HL-60 (cell line): ENCODE data around the gene PAX5.

Source experiments
- DNase-seq, 2 experiments: peaks; one replicate each; pipeline ENCODE4 v3.0.0-alpha.2; 2010 to 2020; ENCODE audit warnings: low read depth in 1 of 2, low spot score in 1 of 2
- H3K27ac ChIP-seq: fragments of 250-450 bp; sonication (Bioruptor Pico); replicated peaks from 2 replicates; pipeline ENCODE4 v1.5.1; 2020; ENCODE audit warnings: mild to moderate bottlenecking, moderate library complexity
- H3K27me3 ChIP-seq: fragments of 250-450 bp; sonication (Bioruptor Pico); 2 replicates; pipeline ENCODE4 v1.5.1; 2021; ENCODE audit warnings: mild to moderate bottlenecking, moderate library complexity; ENCODE audit not compliant: insufficient read depth, poor library complexity, severe bottlenecking
- H3K4me3 ChIP-seq: replicated peaks from 2 replicates; pipeline ENCODE4 v1.5.1; 2011; ENCODE audit warnings: mild to moderate bottlenecking, control low read depth, low read length; ENCODE audit not compliant: insufficient read depth
- GABPA ChIP-seq: IDR thresholded peaks from 2 replicates; pipeline ENCODE4 v1.6.1; 2012; ENCODE audit warnings: low read depth
- POLR2AphosphoS5 ChIP-seq: IDR thresholded peaks from 2 replicates; pipeline ENCODE4 v1.6.1; 2012; ENCODE audit warnings: low read depth
- SPI1 ChIP-seq: IDR thresholded peaks from 2 replicates; pipeline ENCODE4 v1.6.1; 2012; ENCODE audit warnings: low read depth, mild to moderate bottlenecking, borderline replicate concordance
- TF ChIP-seq, protein P1 (sequence below): IDR thresholded peaks from one replicate; pipeline ENCODE4 v1.5.1; 2011; ENCODE audit warnings: low read length, control low read depth, inconsistent platforms; ENCODE audit not compliant: insufficient read depth
- TF ChIP-seq, protein P2 (sequence below): IDR thresholded peaks from 2 replicates; pipeline ENCODE4 v1.6.1; 2012; ENCODE audit warnings: low read depth; ENCODE audit not compliant: insufficient replicate concordance

The PAX5 gene

DNA sequence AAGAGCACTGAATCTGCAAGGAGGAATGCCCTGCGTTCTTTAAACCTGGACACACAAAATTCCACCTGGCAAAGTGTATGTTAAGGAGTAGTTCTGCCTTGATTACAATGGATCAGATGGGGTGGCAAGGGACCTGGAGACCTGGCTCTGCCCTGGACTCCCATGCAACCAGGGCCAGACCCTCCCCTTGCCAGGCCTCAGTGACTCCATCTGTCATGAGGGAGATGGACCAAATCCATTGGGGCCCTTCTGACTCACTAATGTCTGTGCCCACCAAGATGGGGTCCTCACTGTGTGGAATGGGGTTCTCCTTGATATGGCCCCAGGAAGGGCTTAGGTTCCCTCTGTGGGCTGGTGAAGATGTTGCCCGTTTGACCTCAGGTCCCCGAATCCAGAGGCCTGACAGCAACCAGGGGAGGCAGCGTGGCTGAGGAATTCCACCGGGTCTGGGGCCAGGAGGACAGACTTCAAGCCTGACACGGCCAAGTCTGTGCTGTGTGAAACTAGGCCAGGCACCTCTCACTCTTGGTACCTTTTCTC, 100.3 kb downstream of the PAX5 start:
- Histone ChIP-seq H3K4me3 (no peak overlapping the region), H3K27me3 (peaks cover 13% of the 10 kb centered on the region), H3K27ac (no peak overlapping the region)
- no peak for DNase-seq
- TF ChIP-seq, protein P1, sequence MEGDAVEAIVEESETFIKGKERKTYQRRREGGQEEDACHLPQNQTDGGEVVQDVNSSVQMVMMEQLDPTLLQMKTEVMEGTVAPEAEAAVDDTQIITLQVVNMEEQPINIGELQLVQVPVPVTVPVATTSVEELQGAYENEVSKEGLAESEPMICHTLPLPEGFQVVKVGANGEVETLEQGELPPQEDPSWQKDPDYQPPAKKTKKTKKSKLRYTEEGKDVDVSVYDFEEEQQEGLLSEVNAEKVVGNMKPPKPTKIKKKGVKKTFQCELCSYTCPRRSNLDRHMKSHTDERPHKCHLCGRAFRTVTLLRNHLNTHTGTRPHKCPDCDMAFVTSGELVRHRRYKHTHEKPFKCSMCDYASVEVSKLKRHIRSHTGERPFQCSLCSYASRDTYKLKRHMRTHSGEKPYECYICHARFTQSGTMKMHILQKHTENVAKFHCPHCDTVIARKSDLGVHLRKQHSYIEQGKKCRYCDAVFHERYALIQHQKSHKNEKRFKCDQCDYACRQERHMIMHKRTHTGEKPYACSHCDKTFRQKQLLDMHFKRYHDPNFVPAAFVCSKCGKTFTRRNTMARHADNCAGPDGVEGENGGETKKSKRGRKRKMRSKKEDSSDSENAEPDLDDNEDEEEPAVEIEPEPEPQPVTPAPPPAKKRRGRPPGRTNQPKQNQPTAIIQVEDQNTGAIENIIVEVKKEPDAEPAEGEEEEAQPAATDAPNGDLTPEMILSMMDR: no peak
- no peak for TF ChIP-seq GABPA

DNA sequence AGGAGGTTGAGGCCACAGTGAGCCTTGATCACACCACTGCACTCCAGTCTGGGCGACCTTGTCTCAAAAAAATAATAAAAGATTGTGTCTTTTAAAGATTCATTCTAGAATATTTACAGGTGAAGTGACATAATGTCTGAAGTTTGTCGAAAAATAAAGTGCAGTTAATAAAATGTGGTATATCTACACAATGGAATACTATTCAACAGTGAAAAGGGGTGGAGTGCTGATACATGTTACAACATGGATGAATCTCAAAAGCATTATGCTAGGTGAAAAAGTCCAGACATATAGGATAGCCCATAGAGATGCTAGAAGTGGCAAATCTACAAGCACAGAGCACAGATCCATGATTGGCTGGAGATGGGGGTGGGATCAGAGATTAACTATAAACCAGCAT, 101.9 kb downstream of the PAX5 start:
- DNase-seq: no peak
- H3K27ac ChIP-seq: no peak overlapping the region
- TF ChIP-seq, protein P2, sequence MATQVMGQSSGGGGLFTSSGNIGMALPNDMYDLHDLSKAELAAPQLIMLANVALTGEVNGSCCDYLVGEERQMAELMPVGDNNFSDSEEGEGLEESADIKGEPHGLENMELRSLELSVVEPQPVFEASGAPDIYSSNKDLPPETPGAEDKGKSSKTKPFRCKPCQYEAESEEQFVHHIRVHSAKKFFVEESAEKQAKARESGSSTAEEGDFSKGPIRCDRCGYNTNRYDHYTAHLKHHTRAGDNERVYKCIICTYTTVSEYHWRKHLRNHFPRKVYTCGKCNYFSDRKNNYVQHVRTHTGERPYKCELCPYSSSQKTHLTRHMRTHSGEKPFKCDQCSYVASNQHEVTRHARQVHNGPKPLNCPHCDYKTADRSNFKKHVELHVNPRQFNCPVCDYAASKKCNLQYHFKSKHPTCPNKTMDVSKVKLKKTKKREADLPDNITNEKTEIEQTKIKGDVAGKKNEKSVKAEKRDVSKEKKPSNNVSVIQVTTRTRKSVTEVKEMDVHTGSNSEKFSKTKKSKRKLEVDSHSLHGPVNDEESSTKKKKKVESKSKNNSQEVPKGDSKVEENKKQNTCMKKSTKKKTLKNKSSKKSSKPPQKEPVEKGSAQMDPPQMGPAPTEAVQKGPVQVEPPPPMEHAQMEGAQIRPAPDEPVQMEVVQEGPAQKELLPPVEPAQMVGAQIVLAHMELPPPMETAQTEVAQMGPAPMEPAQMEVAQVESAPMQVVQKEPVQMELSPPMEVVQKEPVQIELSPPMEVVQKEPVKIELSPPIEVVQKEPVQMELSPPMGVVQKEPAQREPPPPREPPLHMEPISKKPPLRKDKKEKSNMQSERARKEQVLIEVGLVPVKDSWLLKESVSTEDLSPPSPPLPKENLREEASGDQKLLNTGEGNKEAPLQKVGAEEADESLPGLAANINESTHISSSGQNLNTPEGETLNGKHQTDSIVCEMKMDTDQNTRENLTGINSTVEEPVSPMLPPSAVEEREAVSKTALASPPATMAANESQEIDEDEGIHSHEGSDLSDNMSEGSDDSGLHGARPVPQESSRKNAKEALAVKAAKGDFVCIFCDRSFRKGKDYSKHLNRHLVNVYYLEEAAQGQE: no peak
- TF ChIP-seq, protein P1: no peak
- no peak for TF ChIP-seq POLR2AphosphoS5
- TF ChIP-seq GABPA: no peak
- TF ChIP-seq SPI1: no peak
- H3K4me3 ChIP-seq: no peak overlapping the region
- no peaks in the 10 kb centered on the region for H3K27me3 ChIP-seq

DNA sequence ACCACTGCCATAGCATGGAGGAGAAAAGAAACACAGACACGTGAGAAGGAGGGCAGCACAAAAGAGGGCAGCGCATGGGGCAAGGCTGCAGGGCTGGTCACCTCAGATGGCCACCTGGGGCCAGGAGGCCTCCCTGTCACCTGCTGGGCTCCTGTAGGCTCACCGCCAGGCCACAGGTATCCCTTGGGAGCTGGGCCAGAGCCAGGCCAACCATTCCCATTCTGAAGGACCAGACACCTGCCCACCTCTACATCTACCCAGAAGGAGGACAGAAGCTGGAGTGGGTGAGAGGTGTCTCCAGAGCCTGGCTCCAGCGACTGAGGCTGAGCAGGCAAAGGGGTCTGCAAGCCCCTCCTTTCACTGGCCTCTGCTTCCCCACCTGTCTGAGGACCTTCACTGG, 103.1 kb downstream of the PAX5 start:
- Histone ChIP-seq H3K27me3 (no peaks in the 10 kb centered on the region), H3K4me3 (no peak overlapping the region), H3K27ac (no peak overlapping the region)
- no peak for TF ChIP-seq SPI1
- no peak for TF ChIP-seq POLR2AphosphoS5
- TF ChIP-seq, protein P2: no peak
- no peak for TF ChIP-seq GABPA
- TF ChIP-seq, protein P1: no peak
- DNase-seq: no peak

DNA sequence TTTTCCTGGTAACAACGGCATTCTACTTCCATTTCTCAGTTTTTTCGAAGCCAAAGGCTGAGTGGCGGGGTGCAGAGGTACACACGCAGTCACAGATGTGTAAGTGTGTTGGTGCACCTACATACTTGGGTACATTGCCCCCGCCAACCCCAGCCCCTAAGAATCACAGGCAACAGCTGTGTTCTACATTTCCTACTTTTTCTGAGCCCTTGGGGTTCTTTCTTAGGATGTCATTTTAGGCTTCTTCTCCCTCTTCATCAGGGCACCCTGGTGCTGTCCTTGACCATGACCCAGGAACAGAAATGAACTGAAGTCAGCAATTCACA, 104.8 kb downstream of the PAX5 start:
- Histone ChIP-seq H3K4me3 (no peak overlapping the region), H3K27me3 (no peaks in the 10 kb centered on the region), H3K27ac (no peak overlapping the region)
- TF ChIP-seq GABPA (no peak), POLR2AphosphoS5 (no peak), SPI1 (no peak)
- TF ChIP-seq, protein P2: no peak
- TF ChIP-seq, protein P1: no peak
- DNase-seq: no peak
